Forelimb muscle (tissue), 1 donor: ENCODE data around the gene ADRA2A. TPM values are rescaled to one million over a fixed set of nuclear protein-coding genes. Genes with fewer than 3 reads are reported as not detected.

Experiments
- polyA plus RNA-seq: library from polyadenylated mRNA; unstranded; fragments of 120-200 nt; gene quantifications from one replicate; pipeline ENCODE4 v1.2.1, GENCODE V29; 2013; ENCODE audit not compliant: insufficient read length

Gene ADRA2A
- polyA plus RNA-seq, 1 donor, result 4.4 TPM

Other genes starting within 250 kb of the ADRA2A start
- 156 TPM for gene PDCD4, start 205.1 kb upstream of the ADRA2A start, polyA plus RNA-seq
- gene BBIP1, start 157.8 kb upstream of the ADRA2A start, polyA plus RNA-seq, result 23.9 TPM
- 27.6 TPM for gene SHOC2, start 157.4 kb upstream of the ADRA2A start, polyA plus RNA-seq